HepG2 (cell line): ENCODE data around the gene GRAMD2A. TPM values are rescaled to one million over a fixed set of nuclear protein-coding genes. Genes with fewer than 3 reads are reported as not detected.

Experiments used
- ATAC-seq: fragments of 200-7000 bp; cut with Tn5 transposase; 3 replicates; pipeline ENCODE4 v1.9.1; 2020; ENCODE audit warnings: mild to moderate bottlenecking, moderate library complexity
- BruUV-seq: library from RNA; stranded (reverse); fragments of 400-500 nt; replicated peaks from 2 replicates; lab custom pipeline; 2021; lab: Mats Ljungman, UMichigan
- CTCF ChIA-PET: fragments of 300-600 bp; formaldehyde crosslinking; extraction: SDS; loops from one replicate; lab custom pipeline; 2021; ENCODE audit warnings: low total read pairs, inconsistent platforms, low intra/inter-chr PET ratio; lab: Yijun Ruan, JAX
- POLR2A ChIA-PET: fragments of 350-600 bp; sonication (Branson Sonifier 250); formaldehyde crosslinking; loops from one replicate; lab custom pipeline; 2020; ENCODE audit warnings: antibody characterized with exemption, inconsistent platforms; lab: Yijun Ruan, JAX
- DNase-seq: peaks from one replicate; pipeline ENCODE4 v3.0.0-alpha.2; 2015; ENCODE audit warnings: low spot score
- FAIRE-seq: peaks from 3 replicates; lab custom pipeline; 2011; peaks lifted over from hg19 to GRCh38; lab: Jason Lieb, UNC
- H2AFZ ChIP-seq: one replicate; pipeline ENCODE4 v1.6.1; 2011; ENCODE audit warnings: low read length, inconsistent platforms
- H3K27ac ChIP-seq: fragments of 300-600 bp; 3 replicates; pipeline ENCODE4 v1.8.0; 2011; ENCODE audit warnings: mixed run types, mild to moderate bottlenecking, mixed read lengths, low read length, inconsistent platforms; ENCODE audit not compliant: insufficient read depth; ENCODE audit errors: extremely low read length
- H3K27me3 ChIP-seq, 2 experiments: fragments of 200-600 bp in 1 of 2; 2 replicates in 1 of 2; 3 replicates in 1 of 2; pipeline versions ENCODE4 v1.6.0 to v1.8.0; 2011; ENCODE audit warnings: low read length in 2 of 2, mild to moderate bottlenecking in 2 of 2, moderate library complexity in 2 of 2, inconsistent platforms in 1 of 2; ENCODE audit not compliant: insufficient read depth in 2 of 2, control insufficient read depth in 1 of 2
- H3K36me3 ChIP-seq, 2 experiments: fragments of 200-600 bp in 1 of 2; replicated peaks in 1 of 2; 2 replicates in 1 of 2; 3 replicates in 1 of 2; pipeline versions ENCODE4 v1.5.1 to v1.8.0; 2011; ENCODE audit warnings: low read length in 2 of 2, inconsistent platforms in 1 of 2; ENCODE audit not compliant: insufficient read depth in 2 of 2, control insufficient read depth in 1 of 2
- H3K4me1 ChIP-seq: 2 replicates; pipeline ENCODE4 v1.5.1; 2012; ENCODE audit warnings: low read length, inconsistent platforms; ENCODE audit not compliant: insufficient read depth
- H3K4me2 ChIP-seq: 2 replicates; pipeline ENCODE4 v1.6.0; 2011; ENCODE audit warnings: low read depth, low read length, inconsistent platforms
- H3K4me3 ChIP-seq, 3 experiments: fragments of 200-600 bp in 1 of 3; sonication (generic), shearing (Covaris generic) in 1 of 3; replicated peaks in 1 of 3; 2 replicates each; pipeline ENCODE4 v1.5.1; 2011 to 2016; ENCODE audit warnings: low read length in 3 of 3, inconsistent platforms in 2 of 3, low read depth in 2 of 3, mild to moderate bottlenecking in 2 of 3, control low read depth in 1 of 3, mixed read lengths in 1 of 3; ENCODE audit not compliant: insufficient read depth in 1 of 3
- H3K79me2 ChIP-seq: one replicate; pipeline ENCODE4 v1.6.1; 2011; ENCODE audit warnings: low read length, inconsistent platforms; ENCODE audit not compliant: insufficient read depth
- H3K9ac ChIP-seq: 2 replicates; pipeline ENCODE4 v1.6.0; 2011; ENCODE audit warnings: mild to moderate bottlenecking, low read depth, low read length, inconsistent platforms; ENCODE audit not compliant: insufficient read depth
- H3K9me3 ChIP-seq: 2 replicates; pipeline ENCODE4 v1.5.1; 2012; ENCODE audit warnings: mild to moderate bottlenecking, low read length
- H4K20me1 ChIP-seq: 2 replicates; pipeline ENCODE4 v1.6.0; 2011; ENCODE audit warnings: inconsistent platforms, mild to moderate bottlenecking, low read length, moderate library complexity; ENCODE audit not compliant: insufficient read depth
- ATF1 ChIP-seq: IDR thresholded peaks from 2 replicates; pipeline ENCODE4 v1.6.1; 2016; ENCODE audit warnings: mild to moderate bottlenecking, control low read depth
- RBFOX2 ChIP-seq: fragments of 200-400 bp; formaldehyde crosslinking; IDR thresholded peaks from 2 replicates; pipeline ENCODE4 v1.6.1; 2017; ENCODE audit warnings: low read depth, mild to moderate bottlenecking, low read length
- WGBS: methylation state at CpG from one replicate; pipeline ENCODE4 v1.1.6; 2017; ENCODE audit warnings: low lambda C conversion rate; 5-methylcytosine and 5-hydroxymethylcytosine counted together
- in situ Hi-C: cut with HindIII; loops from 2 replicates; pipeline ENCODE4 v1.10.0; 2017; ENCODE audit warnings: low pct_unique_long_range_greater_than_20kb; ENCODE audit not compliant: extremely low pct_ligation_motif_present
- intact Hi-C: fragments of 100-400 bp; cut with micrococcal nuclease; formaldehyde crosslinking; loops from one replicate; pipeline ENCODE4 v1.10.0; 2022; ENCODE audit not compliant: unreplicated experiment
- polyA plus RNA-seq, 8 experiments: library from polyadenylated mRNA; depleted of rRNA in 3 of 8; stranded (reverse) in 7 of 8; unstranded in 1 of 8; fragments of >200 nt; fragmentation: Illumina TruSeq in 4 of 8; extraction: Trizol in 4 of 8; gene quantifications; 2 replicates each; pipeline versions ENCODE4 v1.2.1 to v1.2.3, GENCODE V29; 2011 to 2016; ENCODE audit warnings: low read depth in 4 of 8, missing spikeins in 1 of 8, mixed read lengths in 1 of 8; ENCODE audit not compliant: insufficient read depth in 1 of 8
- total RNA-seq, 5 experiments: library from RNA; depleted of rRNA; stranded (reverse); fragments of >200 nt; fragmentation: Illumina TruSeq; extraction: Trizol; gene quantifications; 2 replicates each; pipeline ENCODE4 v1.2.3, GENCODE V29; 2016; ENCODE audit warnings: low read depth in 1 of 5
- TF ChIP-seq, protein P1 (sequence below): sonication (generic); formaldehyde crosslinking; IDR thresholded peaks from 2 replicates; pipeline ENCODE4 v1.4.0; 2020; ENCODE audit warnings: missing genetic modification reagents, borderline replicate concordance
- TF ChIP-seq, protein P2 (sequence below): sonication (generic); formaldehyde crosslinking; IDR thresholded peaks from 2 replicates; pipeline ENCODE4 v1.4.0; 2020; ENCODE audit warnings: missing genetic modification reagents

GRAMD2A gene
- total and polyA plus RNA-seq, 2 of the 13 experiments (the other 11 are each of a cell fraction or from before 2014, with no cell fraction given), result 0.04 TPM; not detected in 1

DNA sequence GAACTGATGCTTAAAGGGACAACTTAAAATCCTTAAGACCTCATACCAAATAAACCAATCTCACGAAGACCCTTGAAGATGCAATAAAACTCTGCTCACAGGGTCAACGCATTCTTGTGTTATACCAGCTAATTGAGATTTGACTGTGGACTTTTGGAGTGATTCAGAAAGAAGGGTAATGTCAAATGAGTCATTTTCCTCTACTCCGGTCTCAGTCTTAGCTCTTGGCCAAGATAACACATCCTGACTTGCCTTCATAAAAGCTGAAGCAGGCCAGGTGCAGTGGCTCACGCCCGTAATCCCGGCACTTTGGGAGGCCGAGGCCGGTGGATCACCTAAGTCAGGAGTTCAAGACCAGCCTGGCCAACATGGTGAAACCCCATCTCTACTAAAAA, 29.6 kb upstream of the GRAMD2A start:
- CTCF ChIA-PET, result no interaction called here
- no peaks in the 10 kb centered on the region for H3K9me3 ChIP-seq
- peaks cover 64% of the 10 kb centered on the region for H4K20me1 ChIP-seq
- DNase-seq (peak; percentile 7), FAIRE-seq (no peak)
- intact Hi-C loops, result no loop called here
- H3K9ac ChIP-seq, result peak overlapping the region; percentile 23; the same call in 1 of the 2 replicates
- H3K79me2 ChIP-seq, result peaks cover 88% of the 10 kb centered on the region
- POLR2A ChIA-PET, result interaction anchor here (1.0 to 2.0 kb wide), 4 partner anchors 10 to 246 kb away, joined by 3 to 9 read pairs (median 6); no protein-coding TSS in a partner anchor
- H3K4me3 ChIP-seq, result peak overlapping the region in 1 of 3 experiments; percentile 99; a peak in 3 of 6 replicates
- in situ Hi-C loops, result no loop called here
- no peaks in the 10 kb centered on the region; a peak in 1 of 5 replicates for H3K27me3 ChIP-seq
- H3K36me3 ChIP-seq, result peaks cover 6 to 29% of the 10 kb centered on the region in 2 experiments; a peak in 4 of 5 replicates
- peaks cover 72% of the 10 kb centered on the region for H3K4me1 ChIP-seq
- H3K27ac ChIP-seq, result peak overlapping the region; percentile 40
- H2AFZ ChIP-seq, result no peak overlapping the region
- peak overlapping the region; percentile 98 for H3K4me2 ChIP-seq
- BruUV-seq, result no TSS peak
- TF ChIP-seq, protein P1, sequence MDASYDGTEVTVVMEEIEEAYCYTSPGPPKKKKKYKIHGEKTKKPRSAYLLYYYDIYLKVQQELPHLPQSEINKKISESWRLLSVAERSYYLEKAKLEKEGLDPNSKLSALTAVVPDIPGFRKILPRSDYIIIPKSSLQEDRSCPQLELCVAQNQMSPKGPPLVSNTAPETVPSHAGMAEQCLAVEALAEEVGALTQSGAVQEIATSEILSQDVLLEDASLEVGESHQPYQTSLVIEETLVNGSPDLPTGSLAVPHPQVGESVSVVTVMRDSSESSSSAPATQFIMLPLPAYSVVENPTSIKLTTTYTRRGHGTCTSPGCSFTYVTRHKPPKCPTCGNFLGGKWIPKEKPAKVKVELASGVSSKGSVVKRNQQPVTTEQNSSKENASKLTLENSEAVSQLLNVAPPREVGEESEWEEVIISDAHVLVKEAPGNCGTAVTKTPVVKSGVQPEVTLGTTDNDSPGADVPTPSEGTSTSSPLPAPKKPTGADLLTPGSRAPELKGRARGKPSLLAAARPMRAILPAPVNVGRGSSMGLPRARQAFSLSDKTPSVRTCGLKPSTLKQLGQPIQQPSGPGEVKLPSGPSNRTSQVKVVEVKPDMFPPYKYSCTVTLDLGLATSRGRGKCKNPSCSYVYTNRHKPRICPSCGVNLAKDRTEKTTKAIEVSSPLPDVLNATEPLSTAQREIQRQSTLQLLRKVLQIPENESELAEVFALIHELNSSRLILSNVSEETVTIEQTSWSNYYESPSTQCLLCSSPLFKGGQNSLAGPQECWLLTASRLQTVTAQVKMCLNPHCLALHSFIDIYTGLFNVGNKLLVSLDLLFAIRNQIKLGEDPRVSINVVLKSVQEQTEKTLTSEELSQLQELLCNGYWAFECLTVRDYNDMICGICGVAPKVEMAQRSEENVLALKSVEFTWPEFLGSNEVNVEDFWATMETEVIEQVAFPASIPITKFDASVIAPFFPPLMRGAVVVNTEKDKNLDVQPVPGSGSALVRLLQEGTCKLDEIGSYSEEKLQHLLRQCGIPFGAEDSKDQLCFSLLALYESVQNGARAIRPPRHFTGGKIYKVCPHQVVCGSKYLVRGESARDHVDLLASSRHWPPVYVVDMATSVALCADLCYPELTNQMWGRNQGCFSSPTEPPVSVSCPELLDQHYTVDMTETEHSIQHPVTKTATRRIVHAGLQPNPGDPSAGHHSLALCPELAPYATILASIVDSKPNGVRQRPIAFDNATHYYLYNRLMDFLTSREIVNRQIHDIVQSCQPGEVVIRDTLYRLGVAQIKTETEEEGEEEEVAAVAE (CRISPR knock-in tag), result peak; percentile 3; the same call in 1 of the 2 replicates
- TF ChIP-seq ATF1 (CRISPR knock-in tag) (peak; percentile 5; the same call in 1 of the 2 replicates), RBFOX2 (0 out of 2 replicates have a peak, but pooled peaks have one; percentile 45)
- TF ChIP-seq, protein P2, sequence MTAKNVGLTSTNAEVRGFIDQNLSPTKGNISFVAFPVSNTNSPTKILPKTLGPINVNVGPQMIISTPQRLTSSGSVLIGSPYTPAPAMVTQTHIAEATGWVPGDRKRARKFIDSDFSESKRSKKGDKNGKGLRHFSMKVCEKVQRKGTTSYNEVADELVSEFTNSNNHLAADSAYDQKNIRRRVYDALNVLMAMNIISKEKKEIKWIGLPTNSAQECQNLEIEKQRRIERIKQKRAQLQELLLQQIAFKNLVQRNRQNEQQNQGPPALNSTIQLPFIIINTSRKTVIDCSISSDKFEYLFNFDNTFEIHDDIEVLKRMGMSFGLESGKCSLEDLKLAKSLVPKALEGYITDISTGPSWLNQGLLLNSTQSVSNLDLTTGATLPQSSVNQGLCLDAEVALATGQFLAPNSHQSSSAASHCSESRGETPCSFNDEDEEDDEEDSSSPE, result no peak
- TF ChIP-seq, all 625 proteins: peak for 3
- no peak for ATAC-seq
- WGBS, result 60% methylated on average over 8 of the region's 8 CpGs
